Skin epidermis (tissue), 12 donors: ENCODE measurements around the gene STAMBPL1.
"Not testable (repeated sequence)": the region's sequence is repeated elsewhere in the genome, so short reads cannot be mapped to it uniquely, and the experiment has no call there.

ENCODE experiments used
- H3K27ac ChIP-seq, 21 experiments: fragments of 200-600 bp; sonication (generic) in 11 of 21; one replicate each; pipeline ENCODE4 v1.5.0; 2020; ENCODE audit warnings: mild to moderate bottlenecking in 3 of 21, inconsistent platforms in 2 of 21, moderate library complexity in 2 of 21
- H3K4me3 ChIP-seq, 7 experiments: fragments of 200-600 bp; sonication (generic) in 2 of 7; one replicate each; pipeline ENCODE4 v1.5.0; 2020; ENCODE audit warnings: inconsistent platforms in 2 of 7, mild to moderate bottlenecking in 2 of 7, moderate library complexity in 1 of 7

The STAMBPL1 gene

GRCh38 chr10:88879534-88880281 lies at the start of gene STAMBPL1:
Gene STAMBPL1 (plus strand): TSS chr10:88880245. CDS start chr10:88901709, 21,464 bp downstream.
- Histone ChIP-seq H3K4me3 (peak within 1 kb of the TSS; percentile 67 to 86 (median 77)), H3K27ac (peak within 1 kb of the TSS; percentile 73 to 96 (median 92))

GRCh38 chr10:88830643-88831268 lies 49.3 kb upstream of the STAMBPL1 start:
- Histone ChIP-seq H3K4me3 (no peak overlapping the region), H3K27ac (peak overlapping the region in 2 of 21 experiments; percentile 8 to 32)

- Histone ChIP-seq H3K4me3 (no peak overlapping the region), H3K27ac (peak overlapping the region in 2 of 21 experiments; percentile 8 to 32)
These were observed 48.3 kb upstream of the STAMBPL1 start for GRCh38 chr10:88831709-88832108.

- Histone ChIP-seq H3K27ac (peak overlapping the region in 1 of 21 experiments; percentile 39), H3K4me3 (no peak overlapping the region)
These were observed 47.7 kb upstream of the STAMBPL1 start for GRCh38 chr10:88832376-88832775.

- H3K27ac ChIP-seq, result peak overlapping the region in 1 of 21 experiments; percentile 51
- H3K4me3 ChIP-seq, result no peak overlapping the region
These were observed 46.9 kb upstream of the STAMBPL1 start for GRCh38 chr10:88833156-88833555.

- Histone ChIP-seq H3K4me3 (no peak overlapping the region), H3K27ac (peak overlapping the region in 1 of 21 experiments; percentile 51)
These were observed 46.3 kb upstream of the STAMBPL1 start for GRCh38 chr10:88833723-88834122.

- Histone ChIP-seq H3K4me3 (no peak overlapping the region), H3K27ac (no peak overlapping the region)
These were observed 44.7 kb upstream of the STAMBPL1 start for GRCh38 chr10:88835096-88835909.

GRCh38 chr10:88835910-88836221 lies 44.2 kb upstream of the STAMBPL1 start:
- Histone ChIP-seq H3K27ac (no peak overlapping the region), H3K4me3 (no peak overlapping the region)

GRCh38 chr10:88837632-88838031 lies 42.4 kb upstream of the STAMBPL1 start:
- not testable (repeated sequence) for H3K4me3 ChIP-seq, H3K27ac ChIP-seq

GRCh38 chr10:88838766-88839350 lies 41.2 kb upstream of the STAMBPL1 start:
- no peak overlapping the region for H3K4me3 ChIP-seq

GRCh38 chr10:88840104-88840503 lies 39.9 kb upstream of the STAMBPL1 start:
- Histone ChIP-seq H3K4me3 (no peak overlapping the region), H3K27ac (no peak overlapping the region)

More at GRCh38 chr10:88838766-88839350, 41.2 kb upstream of the STAMBPL1 start:
- no peak overlapping the region for H3K27ac ChIP-seq

GRCh38 chr10:88840881-88841280 lies 39.2 kb upstream of the STAMBPL1 start:
- Histone ChIP-seq H3K27ac (peak overlapping the region in 8 of 21 experiments; percentile 11 to 57 (median 24)), H3K4me3 (no peak overlapping the region)

- Histone ChIP-seq H3K4me3 (no peak overlapping the region), H3K27ac (peak overlapping the region in 9 of 21 experiments; percentile 7 to 57 (median 23))
These were observed 38.5 kb upstream of the STAMBPL1 start for GRCh38 chr10:88841316-88842111.

- H3K27ac ChIP-seq, result no peak overlapping the region
- no peak overlapping the region for H3K4me3 ChIP-seq
These were observed 36.9 kb upstream of the STAMBPL1 start for GRCh38 chr10:88843171-88843570.

GRCh38 chr10:88848499-88848898 lies 31.5 kb upstream of the STAMBPL1 start:
- Histone ChIP-seq H3K27ac (peak overlapping the region in 5 of 21 experiments; percentile 3 to 32 (median 12)), H3K4me3 (no peak overlapping the region)

GRCh38 chr10:88849234-88849633 lies 30.8 kb upstream of the STAMBPL1 start:
- H3K27ac ChIP-seq, result peak overlapping the region in 5 of 21 experiments; percentile 18 to 62 (median 26)
- peak overlapping the region in 1 of 7 experiments; percentile 34 for H3K4me3 ChIP-seq

- H3K4me3 ChIP-seq, result peak overlapping the region; percentile 6 to 34 (median 11)
These were observed 29.3 kb upstream of the STAMBPL1 start for GRCh38 chr10:88850712-88851111.

GRCh38 chr10:88851706-88852105 lies 28.3 kb upstream of the STAMBPL1 start, which contains the start of gene ANKRD22:
Gene ANKRD22 (minus strand): TSS chr10:88851844. CDS start chr10:88851607, 237 bp downstream.
- Histone ChIP-seq H3K4me3 (peak within 1 kb of the TSS; percentile 6 to 34 (median 11)), H3K27ac (peak within 1 kb of the TSS in 16 of 21 experiments; percentile 25 to 78 (median 52))

More at GRCh38 chr10:88850712-88851111, 29.3 kb upstream of the STAMBPL1 start:
- H3K27ac ChIP-seq, result peak overlapping the region in 14 of 21 experiments; percentile 25 to 78 (median 47)

GRCh38 chr10:88852327-88852726 lies 27.7 kb upstream of the STAMBPL1 start:
- Histone ChIP-seq H3K27ac (peak overlapping the region in 13 of 21 experiments; percentile 8 to 78 (median 43)), H3K4me3 (no peak overlapping the region)
